SKM-1 (cell line): ENCODE results near the gene IFI27L2.

Experiments used
- DNase-seq: peaks from one replicate; lab custom pipeline; 2025; ENCODE audit not compliant: unreplicated experiment; lab: John Stamatoyannopoulos, UW

IFI27L2 gene

GRCh38 chr14:94103554-94104150 lies 25.8 kb downstream of the IFI27L2 start:
- DNase-seq = no peak

- no peak for DNase-seq
Measured at GRCh38 chr14:94102768-94103482, 26.5 kb downstream of the IFI27L2 start.

GRCh38 chr14:94101748-94102147 lies 27.7 kb downstream of the IFI27L2 start:
- no peak for DNase-seq

- DNase-seq = no peak
Measured at GRCh38 chr14:94100847-94101246, 28.6 kb downstream of the IFI27L2 start.

- no peak for DNase-seq
Measured at GRCh38 chr14:94099006-94099405, 30.4 kb downstream of the IFI27L2 start.

- peak; percentile 6 for DNase-seq
Measured at GRCh38 chr14:94098326-94098992, 30.9 kb downstream of the IFI27L2 start.

GRCh38 chr14:94097091-94097490 lies 32.3 kb downstream of the IFI27L2 start:
- DNase-seq = no peak

GRCh38 chr14:94093418-94093817 lies 36.0 kb downstream of the IFI27L2 start:
- DNase-seq = no peak

GRCh38 chr14:94089479-94089878 lies 39.9 kb downstream of the IFI27L2 start:
- DNase-seq = no peak

GRCh38 chr14:94088516-94088915 lies 40.9 kb downstream of the IFI27L2 start:
- no peak for DNase-seq

- no peak for DNase-seq
Measured at GRCh38 chr14:94087891-94088290, 41.5 kb downstream of the IFI27L2 start.

GRCh38 chr14:94081386-94081820 lies 48.0 kb downstream of the IFI27L2 start:
- no peak for DNase-seq

- DNase-seq = peak; percentile 56
Measured at GRCh38 chr14:94080621-94081385, 48.6 kb downstream of the IFI27L2 start, which contains the start of the genes DDX24 and IFI27L1. Gene DDX24 (minus strand): TSS chr14:94081202. CDS start chr14:94079742, 1,460 bp downstream. Gene IFI27L1 (plus strand): TSS chr14:94081310. CDS start chr14:94096938, 15,628 bp downstream.

GRCh38 chr14:94079891-94080620 lies 49.3 kb downstream of the IFI27L2 start:
- DNase-seq = no peak

- no peak for DNase-seq
Measured at GRCh38 chr14:94077823-94078222, 51.6 kb downstream of the IFI27L2 start.
